KOPT-K1 (cell line): Measurements from ENCODE around the gene MFAP4.
A peak's percentile ranks its signal among the peaks of the same experiment; 100 is the strongest.

ENCODE experiments used
- H3K27ac ChIP-seq: fragments of 200-600 bp; sonication (generic); 2 replicates; pipeline ENCODE4 v1.5.1; 2016; ENCODE audit warnings: antibody characterized with exemption, mild to moderate bottlenecking, low read depth, low read length; ENCODE audit not compliant: poor library complexity, severe bottlenecking
- H3K36me3 ChIP-seq: fragments of 200-600 bp; sonication (generic); 2 replicates; pipeline ENCODE4 v1.5.1; 2017; ENCODE audit warnings: antibody characterized with exemption, mild to moderate bottlenecking, low read length, moderate library complexity; ENCODE audit not compliant: insufficient read depth
- H3K9me3 ChIP-seq: fragments of 200-600 bp; sonication (generic); 2 replicates; pipeline ENCODE4 v1.5.1; 2017; ENCODE audit warnings: antibody characterized with exemption, low read length, mild to moderate bottlenecking; ENCODE audit not compliant: insufficient read depth, poor library complexity, severe bottlenecking

Gene MFAP4

DNA sequence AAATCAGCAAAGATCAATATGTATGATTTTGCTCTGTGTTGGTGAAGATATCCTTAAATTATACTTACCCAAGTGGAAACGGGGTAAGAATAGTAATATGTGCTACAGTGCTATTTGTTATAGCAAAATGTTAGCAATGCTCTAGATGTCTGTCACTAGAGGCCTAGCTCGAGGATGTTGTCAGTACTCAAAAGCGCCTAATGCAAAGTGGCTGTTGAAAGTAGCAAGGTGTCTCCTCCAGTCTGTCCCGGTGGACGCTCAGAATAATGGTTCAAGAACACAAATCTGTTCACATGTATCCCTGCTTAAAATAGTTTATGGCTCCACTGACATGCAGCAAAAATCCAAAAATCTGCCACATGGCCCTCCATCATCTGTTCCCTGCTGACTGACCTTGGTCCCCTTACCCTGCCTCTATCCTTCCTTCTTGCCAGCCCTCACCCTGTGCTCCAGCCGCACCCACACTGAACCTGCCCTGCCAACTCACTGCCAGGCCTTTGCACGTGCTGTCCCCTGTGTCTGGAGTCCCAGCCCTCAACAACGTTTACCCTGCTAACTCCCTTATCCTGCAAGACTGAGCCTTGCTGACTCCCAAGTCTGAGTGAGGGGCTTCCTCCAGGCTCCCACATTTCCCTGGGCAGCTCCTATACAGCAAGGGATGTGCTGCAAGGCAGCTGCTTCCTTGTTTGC, 14.5 kb upstream of the MFAP4 start:
- Histone ChIP-seq H3K36me3 (no peaks in the 10 kb centered on the region), H3K9me3 (no peaks in the 10 kb centered on the region), H3K27ac (no peak overlapping the region)

GRCh38 chr17:19399750-19400450, 12.9 kb upstream of the MFAP4 start:
- no peak overlapping the region for H3K27ac ChIP-seq
- H3K36me3 ChIP-seq, result no peaks in the 10 kb centered on the region
- H3K9me3 ChIP-seq, result no peaks in the 10 kb centered on the region

DNA sequence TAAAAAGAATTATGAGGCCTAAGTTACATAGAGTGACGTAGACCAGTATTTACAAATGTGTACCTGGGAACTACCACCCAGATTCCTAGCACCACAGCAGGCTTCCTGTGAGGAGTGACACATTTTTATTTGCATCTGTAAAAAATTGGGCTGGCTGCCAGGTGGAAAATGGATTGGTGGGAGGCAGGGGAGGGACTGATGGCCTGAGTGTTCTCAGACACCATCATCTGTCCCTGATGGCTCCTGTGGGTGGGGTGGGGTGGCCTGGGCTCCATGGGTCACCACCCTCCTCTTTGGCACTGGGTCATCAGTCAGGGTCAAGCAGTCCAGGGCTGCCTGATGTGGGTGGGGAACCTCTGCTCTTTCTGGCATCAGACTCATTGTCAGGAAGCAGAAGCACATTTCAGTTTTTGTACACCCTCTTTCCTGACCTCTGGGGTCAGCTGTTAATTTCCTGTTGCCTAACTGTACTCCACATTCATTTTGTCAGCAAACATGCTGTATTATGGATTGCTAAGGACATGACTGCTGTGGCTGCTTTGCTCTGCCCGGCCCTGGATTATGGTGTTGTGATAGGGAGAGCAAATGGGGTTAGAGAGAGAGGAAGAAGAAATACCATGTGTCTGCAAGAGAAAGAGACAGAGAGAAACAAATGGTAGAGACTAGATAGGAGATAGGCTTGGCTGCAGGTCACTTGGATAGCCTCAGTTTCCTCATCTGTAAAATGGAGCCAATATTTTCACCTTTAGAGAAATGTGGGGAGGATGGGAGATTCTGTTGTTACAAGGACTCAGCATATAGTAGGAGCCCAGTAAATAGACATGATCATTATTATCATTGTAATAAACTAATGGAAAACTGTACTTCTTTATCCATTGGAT, 11.6 kb upstream of the MFAP4 start:
- H3K27ac ChIP-seq, result no peak overlapping the region
- H3K9me3 ChIP-seq, result no peaks in the 10 kb centered on the region

DNA sequence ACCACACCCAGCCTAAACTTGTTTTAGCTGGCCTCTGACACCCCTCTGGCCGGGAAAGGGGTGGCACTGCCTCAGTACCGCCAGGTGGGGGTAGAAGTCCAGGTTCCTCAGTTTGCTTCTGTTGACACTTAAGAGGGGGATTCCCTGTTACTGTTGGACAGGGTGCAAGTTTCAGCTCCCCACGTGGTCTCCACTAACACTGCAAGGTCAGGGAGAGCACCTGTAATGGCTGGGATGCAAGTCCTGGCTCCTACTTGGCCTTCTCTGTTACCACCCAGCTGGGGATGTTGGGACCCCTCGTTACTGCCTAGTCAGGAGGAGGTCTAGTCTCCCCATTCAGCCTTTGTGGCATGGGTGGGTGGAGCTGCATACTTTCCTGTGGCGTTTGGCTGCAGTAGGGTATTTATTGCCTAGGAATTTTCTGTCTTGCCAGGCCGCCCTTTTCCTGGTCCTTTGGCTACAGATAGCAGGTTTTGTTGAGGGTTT, 10.6 kb upstream of the MFAP4 start:
- H3K9me3 ChIP-seq, result no peaks in the 10 kb centered on the region
- H3K27ac ChIP-seq, result no peak overlapping the region
- no peaks in the 10 kb centered on the region for H3K36me3 ChIP-seq

More for the DNA sequence above, 11.6 kb upstream of the MFAP4 start:
- no peaks in the 10 kb centered on the region for H3K36me3 ChIP-seq

DNA sequence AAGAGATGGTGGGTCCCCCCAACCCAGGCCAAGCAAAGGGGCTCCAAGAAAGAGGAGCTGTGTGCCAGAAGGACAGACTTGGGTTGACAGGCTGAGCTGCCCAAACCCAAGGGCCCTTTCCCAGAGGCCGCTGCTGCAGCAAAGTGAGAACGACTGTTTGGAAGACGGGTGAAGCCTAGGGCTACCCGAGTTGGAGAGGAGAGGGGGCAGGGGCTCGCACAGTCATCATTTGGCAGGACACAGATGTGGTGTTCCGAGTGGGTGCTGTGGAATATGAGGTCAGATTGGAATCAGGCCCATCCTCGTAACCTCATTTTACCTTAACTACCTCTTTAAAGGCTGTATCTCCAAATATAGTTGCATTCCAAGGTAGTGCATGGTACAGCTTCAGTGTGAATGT, 5.3 kb upstream of the MFAP4 start:
- peak overlapping the region; percentile 6 for H3K27ac ChIP-seq
- no peaks in the 10 kb centered on the region for H3K9me3 ChIP-seq
- no peaks in the 10 kb centered on the region for H3K36me3 ChIP-seq

DNA sequence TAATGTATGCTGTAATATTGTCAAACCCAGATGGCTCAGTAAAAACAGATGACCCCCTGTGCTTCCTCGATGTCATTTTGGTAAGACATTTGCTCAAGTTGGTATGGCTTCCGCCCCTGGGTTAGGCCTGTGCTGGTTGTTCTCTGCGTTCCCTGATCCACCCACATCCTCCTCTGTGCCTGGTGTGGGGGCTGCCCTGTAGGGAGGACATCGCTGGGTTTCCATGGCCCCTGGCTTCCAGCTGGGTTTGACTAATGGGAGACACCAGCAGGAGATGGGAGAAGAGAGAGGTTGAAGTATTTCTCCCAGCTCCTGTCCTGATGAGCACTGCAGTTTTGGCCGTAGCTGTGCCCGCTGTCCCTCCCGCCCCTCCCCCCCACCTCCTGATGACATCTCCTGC, 4.4 kb upstream of the MFAP4 start:
- peak overlapping the region; percentile 39 for H3K27ac ChIP-seq
- H3K9me3 ChIP-seq, result no peaks in the 10 kb centered on the region
- no peaks in the 10 kb centered on the region for H3K36me3 ChIP-seq

- Histone ChIP-seq H3K27ac (peak overlapping the region; percentile 39), H3K36me3 (0 out of 2 replicates have a peak, but pooled peaks cover 3% of the 10 kb centered on the region), H3K9me3 (no peaks in the 10 kb centered on the region)
These were observed 4.0 kb upstream of the MFAP4 start for GRCh38 chr17:19390951-19391350.

DNA sequence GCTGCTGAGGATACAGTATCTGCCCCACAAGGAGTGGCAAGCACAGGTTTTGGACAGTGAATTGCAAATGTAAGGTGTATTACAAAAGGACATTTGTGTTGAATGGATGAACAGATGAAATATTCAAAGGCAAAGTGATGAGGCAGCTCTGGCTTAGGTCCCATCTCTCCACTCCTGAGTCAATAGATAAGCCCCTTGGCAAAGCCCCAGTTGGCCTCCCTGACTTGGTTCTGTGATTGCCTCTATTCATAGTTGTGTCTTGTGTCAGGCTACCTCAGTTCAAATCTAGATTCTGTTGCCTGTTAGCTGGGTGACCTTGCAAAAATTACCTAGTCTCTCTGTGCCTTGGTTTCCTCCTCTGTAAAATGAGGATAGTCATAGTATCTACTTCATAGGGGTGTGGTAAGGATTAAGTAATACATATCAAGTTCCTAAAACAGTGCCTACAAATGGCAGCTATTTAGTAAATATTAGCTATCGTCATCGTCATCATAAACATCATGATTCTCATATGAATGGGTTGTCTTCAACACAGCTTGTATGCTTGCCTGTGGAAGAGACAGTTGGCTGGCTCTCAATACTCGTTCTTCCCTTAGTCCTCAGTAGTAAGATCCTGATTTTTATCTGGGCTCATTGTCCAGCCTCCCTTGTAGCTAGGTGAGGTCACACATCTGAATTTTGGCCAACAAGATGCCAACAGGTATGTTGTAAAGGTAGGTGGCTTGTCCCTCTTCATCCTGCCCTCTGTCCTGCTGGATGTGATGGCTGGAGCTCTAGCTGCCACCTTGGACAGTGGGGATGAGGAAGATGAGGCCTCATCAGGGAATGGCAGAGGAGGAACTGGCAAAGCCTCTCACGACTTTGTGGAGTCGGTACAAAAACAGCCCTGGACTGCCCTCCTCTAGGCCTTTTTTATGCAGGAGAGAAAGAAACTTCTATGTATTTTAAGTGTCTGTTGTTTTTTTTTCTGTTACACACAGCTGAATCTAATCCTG, 2.1 kb upstream of the MFAP4 start:
- H3K27ac ChIP-seq, result peak overlapping the region; percentile 39
- H3K36me3 ChIP-seq, result peaks cover 19% of the 10 kb centered on the region
- H3K9me3 ChIP-seq, result no peaks in the 10 kb centered on the region

DNA sequence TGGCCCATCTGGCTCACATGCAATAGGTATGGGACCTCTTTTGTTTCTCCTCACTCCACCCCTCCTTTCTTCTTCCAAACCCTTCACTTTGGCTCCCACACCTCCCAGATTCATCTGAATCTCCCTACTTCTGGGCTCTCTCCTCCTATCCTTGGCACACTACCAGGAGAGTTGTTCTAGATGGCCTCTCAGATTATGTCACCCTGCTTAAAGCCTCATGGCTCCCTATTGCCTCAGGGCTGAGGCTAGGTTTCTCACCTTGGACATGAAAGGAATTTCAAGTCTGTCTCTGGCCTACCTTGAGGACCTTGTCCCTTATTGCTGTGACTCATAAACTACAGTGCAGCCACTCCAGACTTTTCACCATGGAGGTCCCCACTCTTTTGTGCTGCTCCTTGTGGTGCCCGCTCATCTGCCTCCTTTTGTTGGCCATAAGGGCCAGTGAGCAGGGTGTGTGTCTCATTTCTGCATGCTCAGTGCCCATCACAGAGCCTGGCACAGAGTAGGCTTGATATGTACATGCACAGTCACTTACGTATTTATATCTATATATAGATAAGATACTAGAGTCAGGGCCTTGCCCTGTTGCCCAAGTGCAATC, 1.0 kb upstream of the MFAP4 start:
- H3K36me3 ChIP-seq, result peaks cover 28% of the 10 kb centered on the region
- no peaks in the 10 kb centered on the region for H3K9me3 ChIP-seq
- H3K27ac ChIP-seq, result peak overlapping the region; percentile 94

- peaks cover 44% of the 10 kb centered on the region for H3K36me3 ChIP-seq
- peak overlapping the region; percentile 94 for H3K27ac ChIP-seq
These were observed 700 bp downstream of the MFAP4 start for GRCh38 chr17:19386051-19386929.

GRCh38 chr17:19385521-19385983, 1.4 kb downstream of the MFAP4 start:
- peak overlapping the region; percentile 94 for H3K27ac ChIP-seq

More at GRCh38 chr17:19386051-19386929, 700 bp downstream of the MFAP4 start:
- H3K9me3 ChIP-seq, result no peaks in the 10 kb centered on the region

DNA sequence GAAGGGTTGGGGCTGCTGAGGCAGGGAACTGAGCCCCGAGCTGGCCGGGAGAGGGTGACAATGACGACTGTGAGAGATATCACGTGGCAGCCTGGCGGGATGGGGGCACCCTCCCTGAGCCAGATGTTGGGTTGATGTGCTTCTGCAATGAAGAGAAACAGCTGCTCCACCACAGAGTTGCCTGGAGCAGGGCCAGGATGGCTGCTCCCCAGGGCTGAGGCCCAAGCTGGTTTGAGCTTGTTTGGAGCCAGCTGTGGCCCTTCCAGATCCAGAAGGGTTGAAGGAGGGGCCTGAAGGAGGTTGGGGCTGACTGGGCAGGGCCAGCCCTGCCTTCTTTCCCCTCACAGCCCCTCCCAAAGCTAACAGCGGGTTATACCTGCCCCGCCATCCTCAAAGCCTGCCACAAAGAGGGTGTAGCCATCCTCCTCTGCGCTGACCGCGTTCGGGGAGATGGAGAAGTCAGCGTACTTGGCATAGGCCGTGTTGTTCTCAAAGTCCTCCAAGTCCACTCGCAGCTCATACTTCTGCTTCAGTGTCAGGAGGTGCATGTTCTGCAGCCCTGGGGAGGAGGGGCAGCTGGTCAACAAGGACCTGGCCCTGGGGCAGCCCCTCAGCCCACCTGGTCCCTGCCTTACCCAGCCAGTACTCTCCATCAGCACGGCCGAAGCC, 2.1 kb downstream of the MFAP4 start:
- Histone ChIP-seq H3K27ac (peak overlapping the region; percentile 94), H3K9me3 (no peaks in the 10 kb centered on the region), H3K36me3 (peaks cover 58% of the 10 kb centered on the region)

More at GRCh38 chr17:19385521-19385983, 1.4 kb downstream of the MFAP4 start:
- Histone ChIP-seq H3K36me3 (peaks cover 51% of the 10 kb centered on the region), H3K9me3 (no peaks in the 10 kb centered on the region)
